Heart right ventricle (tissue), 16 donors: ENCODE measurements around the gene FGF14. TPM values are rescaled to one million over a fixed set of nuclear protein-coding genes. Genes with fewer than 3 reads are reported as not detected.

Experiments used
- ATAC-seq, 8 donors: fragments of 200-7000 bp; cut with Tn5 transposase; one replicate each; pipeline ENCODE4 v1.9.1; 2020; ENCODE audit warnings: mild to moderate bottlenecking in 8 of 8, moderate library complexity in 8 of 8, moderate number of reproducible peaks in 1 of 8
- DNase-seq, 2 donors: peaks; one replicate each; pipeline ENCODE4 v3.0.0-alpha.2; 2020
- H3K27ac ChIP-seq, 10 donors: fragments of 200-600 bp; sonication (generic) in 2 of 10; one replicate each; pipeline versions ENCODE4 v1.5.0 to v1.8.0; 2020 to 2022; ENCODE audit warnings: mild to moderate bottlenecking in 3 of 10
- H3K27me3 ChIP-seq, 7 donors: fragments of 200-600 bp; one replicate each; pipeline ENCODE4 v1.8.0; 2021 to 2022; ENCODE audit warnings: mild to moderate bottlenecking in 2 of 7
- H3K36me3 ChIP-seq, 9 donors: fragments of 200-600 bp; sonication (generic) in 1 of 9; one replicate each; pipeline versions ENCODE4 v1.5.0 to v1.8.0; 2020 to 2022; ENCODE audit warnings: mild to moderate bottlenecking in 2 of 9
- H3K4me1 ChIP-seq, 9 donors: fragments of 200-600 bp; sonication (generic) in 1 of 9; one replicate each; pipeline versions ENCODE4 v1.5.0 to v1.8.0; 2020 to 2022; ENCODE audit warnings: mild to moderate bottlenecking in 4 of 9
- H3K4me3 ChIP-seq, 10 donors: fragments of 200-600 bp; sonication (generic) in 2 of 10; one replicate each; pipeline versions ENCODE4 v1.5.0 to v1.8.0; 2020 to 2022; ENCODE audit warnings: mild to moderate bottlenecking in 7 of 10, moderate library complexity in 2 of 10
- H3K9me3 ChIP-seq, 11 donors: fragments of 200-600 bp in 10 of 11; sonication (generic) in 2 of 11; one replicate each; pipeline versions ENCODE4 v1.5.0 to v1.8.0; 2013 to 2022; ENCODE audit warnings: mild to moderate bottlenecking in 2 of 11, control low read depth in 1 of 11, moderate library complexity in 1 of 11
- WGBS, 2 donors: extraction: QIAGEN DNeasy Blood & Tissue Kit; methylation state at CpG; one replicate each; pipeline ENCODE4 v1.1.7; 2013; ENCODE audit warnings: inconsistent platforms in 1 of 2; 5-methylcytosine and 5-hydroxymethylcytosine counted together
- intact Hi-C, 10 donors: fragments of 100-400 bp; cut with DNase I; formaldehyde crosslinking; loops; one replicate each; pipeline versions ENCODE4 v1.11.1 to v1.14.2; 2022
- polyA plus RNA-seq, 2 donors: library from polyadenylated mRNA; stranded (reverse); fragments of 200-250 nt; gene quantifications; one replicate each; pipeline ENCODE4 v1.2.3, GENCODE V29; 2013
- total RNA-seq, 10 donors: library from RNA; stranded (reverse); fragmentation: NEBNext Ultra II Directional in 3 of 10; extraction: Animal tissue kit (Norgen Biotek cat#: 25700) in 3 of 10; gene quantifications; one replicate each; pipeline versions ENCODE4 v1.2.1 to v1.2.4, GENCODE V29; 2021 to 2023
- TF ChIP-seq, protein P1 (sequence below), 9 donors: fragments of 200-600 bp; sonication (generic) in 2 of 9; IDR thresholded peaks; one replicate each; pipeline versions ENCODE4 v1.5.0 to v1.8.0; 2021 to 2022; ENCODE audit warnings: antibody characterized with exemption in 9 of 9, mild to moderate bottlenecking in 5 of 9, moderate library complexity in 1 of 9
- donor health status: Arrhythmogenic right ventricular cardiomyopathy.
- donor health status: ischemic (EF 13 %, LVEDD 7.1; RV severe dilation, severe dysfunction).
- donor health status: healthy with polysubstance abuse.
- donor health status: DM: no; HTN: yes; CAD: no.
- donor health status: DM: no; HTN: no; CAD: no.
- donor health status: ischemic (EF 25% LVEDD 6.9; RV normal size, moderate dysfunction).
- donor health status: ischemic (EF 25% LVEDD 5.7; RV mildly dilated, moderate dysfunction).
- donor health status: healthy.
- donor health status: DM: yes; HTN: yes; CAD: no.
- donor health status: Ischemic cardiomyopathy.
- donor health status: ischemic (EF 35%, LVEDD 5.7; RV mildly dilated, moderate dysfunction).
- donor health status: nonischemic (EF 11% LVEDD 7.7; RV severe dilation, severe dysfunction).
- donor health status: DM: yes; HTN: yes; CAD: no.
- donor health status: PGD.
- donor health status: ischemic (EF 29% LVEDD 5.4; RV normal size, mild dysfunction).
- donor health status: nonischemic (EF 23%, LVEDD 6.1; RV moderate dilation, normal function).

Gene FGF14
- total and polyA plus RNA-seq, 12 donors = 0.20 to 7.8 (median 5.3) TPM

DNA sequence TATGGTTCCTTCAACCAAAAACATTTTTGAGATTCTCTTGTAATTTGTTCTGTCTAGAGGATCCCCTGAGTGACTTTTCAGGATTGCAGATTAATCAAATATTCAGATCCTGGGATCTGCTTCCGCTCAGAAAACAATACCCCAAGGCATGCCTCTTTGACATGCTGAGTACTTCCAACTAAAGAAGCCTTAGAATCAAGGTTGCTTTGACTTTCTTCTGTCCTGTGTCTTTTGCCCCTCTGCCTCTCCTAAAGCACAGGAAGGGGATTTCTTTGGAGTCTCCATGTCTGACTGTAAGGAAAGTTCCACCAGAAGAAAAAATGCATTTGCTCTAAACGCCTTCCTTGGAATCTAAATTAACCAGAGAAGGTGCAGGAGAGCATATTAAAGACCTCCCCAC lies 431.5 kb downstream of the FGF14 start:
- Histone ChIP-seq H3K9me3 (no peaks in the 10 kb centered on the region), H3K4me3 (no peak overlapping the region), H3K27me3 (no peaks in the 10 kb centered on the region), H3K36me3 (no peaks in the 10 kb centered on the region), H3K4me1 (no peaks in the 10 kb centered on the region), H3K27ac (no peak overlapping the region)
- ATAC-seq (no peak), DNase-seq (no peak)
- TF ChIP-seq, protein P1, sequence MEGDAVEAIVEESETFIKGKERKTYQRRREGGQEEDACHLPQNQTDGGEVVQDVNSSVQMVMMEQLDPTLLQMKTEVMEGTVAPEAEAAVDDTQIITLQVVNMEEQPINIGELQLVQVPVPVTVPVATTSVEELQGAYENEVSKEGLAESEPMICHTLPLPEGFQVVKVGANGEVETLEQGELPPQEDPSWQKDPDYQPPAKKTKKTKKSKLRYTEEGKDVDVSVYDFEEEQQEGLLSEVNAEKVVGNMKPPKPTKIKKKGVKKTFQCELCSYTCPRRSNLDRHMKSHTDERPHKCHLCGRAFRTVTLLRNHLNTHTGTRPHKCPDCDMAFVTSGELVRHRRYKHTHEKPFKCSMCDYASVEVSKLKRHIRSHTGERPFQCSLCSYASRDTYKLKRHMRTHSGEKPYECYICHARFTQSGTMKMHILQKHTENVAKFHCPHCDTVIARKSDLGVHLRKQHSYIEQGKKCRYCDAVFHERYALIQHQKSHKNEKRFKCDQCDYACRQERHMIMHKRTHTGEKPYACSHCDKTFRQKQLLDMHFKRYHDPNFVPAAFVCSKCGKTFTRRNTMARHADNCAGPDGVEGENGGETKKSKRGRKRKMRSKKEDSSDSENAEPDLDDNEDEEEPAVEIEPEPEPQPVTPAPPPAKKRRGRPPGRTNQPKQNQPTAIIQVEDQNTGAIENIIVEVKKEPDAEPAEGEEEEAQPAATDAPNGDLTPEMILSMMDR (IDR thresholded peaks at IDR 0.05) = no peak
- intact Hi-C loops = no loop called here
- WGBS, 2 donors = 58 to 70% methylated on average over 2 of the region's 2 CpGs

DNA sequence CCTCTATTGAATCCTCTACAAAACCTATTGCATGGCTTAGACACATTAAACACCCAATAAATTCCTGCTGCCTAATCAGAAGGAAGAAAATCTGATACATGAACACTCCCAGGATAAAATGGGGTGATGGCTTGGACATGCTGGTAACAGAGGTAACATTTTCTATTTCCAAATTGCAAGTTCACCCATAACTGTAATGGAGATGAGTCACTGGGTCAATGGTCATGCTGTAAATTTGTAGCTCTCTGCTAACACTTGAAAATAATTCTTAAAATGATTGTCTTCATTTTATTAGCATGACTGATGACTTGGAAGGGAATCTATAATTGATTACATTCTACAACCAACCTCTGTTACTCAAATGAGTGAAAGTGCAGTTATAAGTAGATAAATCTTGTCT lies 434.1 kb downstream of the FGF14 start:
- Histone ChIP-seq H3K4me3 (no peak overlapping the region), H3K9me3 (no peaks in the 10 kb centered on the region), H3K27me3 (no peaks in the 10 kb centered on the region), H3K27ac (no peak overlapping the region), H3K4me1 (no peaks in the 10 kb centered on the region), H3K36me3 (no peaks in the 10 kb centered on the region)
- intact Hi-C loops = no loop called here
- ATAC-seq (no peak), DNase-seq (no peak)
- TF ChIP-seq, protein P1 (IDR thresholded peaks at IDR 0.05) = no peak

DNA sequence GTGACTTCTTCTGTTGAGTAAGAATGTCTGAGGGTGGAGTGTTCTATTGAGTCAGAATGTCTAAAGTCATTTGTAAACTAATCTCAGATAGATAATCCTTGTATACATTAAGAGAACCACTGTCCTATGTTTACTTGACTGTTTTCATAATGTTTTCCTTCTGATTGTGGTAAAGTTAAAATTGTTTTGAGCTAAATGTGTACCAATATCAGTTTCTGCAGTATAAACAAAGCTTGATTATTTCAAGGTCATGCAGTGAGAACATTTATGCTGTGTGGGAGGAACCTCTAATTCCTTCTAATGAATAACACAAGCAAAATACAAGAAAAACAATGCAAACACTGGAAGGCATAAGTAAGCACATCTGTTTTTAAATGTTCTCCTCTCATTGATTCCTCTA lies 434.6 kb downstream of the FGF14 start:
- intact Hi-C loops = no loop called here
- Histone ChIP-seq H3K27me3 (no peaks in the 10 kb centered on the region), H3K36me3 (no peaks in the 10 kb centered on the region), H3K4me1 (no peaks in the 10 kb centered on the region), H3K9me3 (no peaks in the 10 kb centered on the region), H3K27ac (no peak overlapping the region), H3K4me3 (no peak overlapping the region)
- no peak for DNase-seq
- ATAC-seq = no peak
- TF ChIP-seq, protein P1 (IDR thresholded peaks at IDR 0.05) = no peak

DNA sequence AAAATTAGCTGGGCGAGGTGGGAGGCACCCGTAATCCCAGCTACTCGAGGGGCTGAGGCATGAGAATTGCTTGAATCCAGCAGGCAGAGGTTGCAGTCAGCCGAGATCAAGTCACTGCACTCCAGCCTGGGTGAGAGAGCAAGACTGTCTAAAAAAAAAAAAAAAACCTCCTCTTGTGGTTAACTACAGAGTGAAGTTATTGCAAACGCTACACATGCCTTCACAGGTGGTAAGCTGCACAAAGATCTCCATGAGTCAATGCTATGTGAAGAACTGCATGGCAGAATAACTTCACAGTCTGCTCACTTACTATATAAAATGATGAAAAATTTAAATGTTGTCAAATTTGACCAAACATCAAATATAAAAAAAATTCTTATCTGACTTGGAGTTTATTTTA lies 436.8 kb downstream of the FGF14 start:
- TF ChIP-seq, protein P1 (IDR thresholded peaks at IDR 0.05) = no peak
- no peaks in the 10 kb centered on the region for H3K36me3 ChIP-seq
- no peaks in the 10 kb centered on the region for H3K27me3 ChIP-seq
- H3K9me3 ChIP-seq = peaks cover 0 to 4% (median 0%) of the 10 kb centered on the region in 11 donors
- H3K27ac ChIP-seq = no peak overlapping the region
- WGBS, 2 donors = 69 to 73% methylated on average over 5 of the region's 5 CpGs
- intact Hi-C loops = no loop called here
- DNase-seq = no peak
- ATAC-seq = no peak
- no peaks in the 10 kb centered on the region for H3K4me1 ChIP-seq
- no peak overlapping the region for H3K4me3 ChIP-seq

DNA sequence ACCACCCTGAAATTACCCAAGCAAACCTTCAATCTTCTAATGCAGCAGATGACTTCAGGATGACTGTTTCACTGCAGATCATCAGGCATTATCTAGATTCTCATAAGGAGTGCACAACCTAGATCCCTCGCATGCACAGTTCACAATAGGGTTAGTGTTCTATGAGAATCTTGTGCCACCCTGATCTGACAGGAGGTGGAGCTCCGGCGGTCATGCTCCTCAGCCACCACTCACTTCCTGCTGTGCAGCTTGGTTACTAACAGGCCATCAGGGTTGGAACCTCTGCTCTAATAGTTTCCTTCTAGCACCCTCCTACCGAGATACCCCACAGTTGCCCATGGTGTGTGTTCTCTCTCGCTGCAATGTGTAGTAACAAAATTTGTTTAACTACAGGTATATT lies 442.8 kb downstream of the FGF14 start:
- H3K27me3 ChIP-seq = no peaks in the 10 kb centered on the region
- 69 to 77% methylated on average over 5 of the region's 5 CpGs for WGBS, 2 donors
- DNase-seq = no peak
- TF ChIP-seq, protein P1 (IDR thresholded peaks at IDR 0.05) = no peak
- H3K27ac ChIP-seq = no peak overlapping the region
- no peak overlapping the region for H3K4me3 ChIP-seq
- intact Hi-C loops = no loop called here
- H3K9me3 ChIP-seq = peaks cover 0 to 15% (median 0%) of the 10 kb centered on the region in 11 donors
- ATAC-seq = no peak
- H3K36me3 ChIP-seq = no peaks in the 10 kb centered on the region
- H3K4me1 ChIP-seq = no peaks in the 10 kb centered on the region
